PC-9 (cell line): ENCODE results near the gene GATAD2A. TPM values are rescaled to one million over a fixed set of nuclear protein-coding genes. Genes with fewer than 3 reads are reported as not detected.

Source experiments
- BruUV-seq: library from RNA; stranded (reverse); fragments of 400-500 nt; replicated peaks from 2 replicates; lab custom pipeline; 2021; lab: Mats Ljungman, UMichigan
- CTCF ChIA-PET: fragments of 300-600 bp; sonication (Branson Sonifier 250); formaldehyde crosslinking; loops from one replicate; lab custom pipeline; 2022; ENCODE audit warnings: antibody characterized with exemption; lab: Charles Lee
- POLR2A ChIA-PET: fragments of 300-600 bp; sonication (Branson Sonifier 250); formaldehyde crosslinking; loops from one replicate; lab custom pipeline; 2022; ENCODE audit warnings: antibody characterized with exemption; ENCODE audit not compliant: unreplicated experiment; lab: Charles Lee
- DNase-seq, 2 experiments: peaks; one replicate each; pipeline versions ENCODE4 v3.0.0 to v3.0.0-alpha.2; 2015 to 2022; ENCODE audit warnings: mixed read lengths in 1 of 2
- H2AFZ ChIP-seq: fragments of 200-600 bp; sonication (generic); 2 replicates; pipeline ENCODE4 v1.8.1; 2017; ENCODE audit warnings: antibody characterized with exemption
- H3F3A ChIP-seq: fragments of 200-600 bp; sonication (generic); 2 replicates; pipeline ENCODE4 v1.8.1; 2017; ENCODE audit warnings: antibody characterized with exemption, mild to moderate bottlenecking, low read depth; ENCODE audit not compliant: insufficient read depth
- H3K27ac ChIP-seq: fragments of 200-600 bp; sonication (generic); 2 replicates; pipeline ENCODE4 v1.6.1; 2016; ENCODE audit warnings: mixed run types
- H3K27me3 ChIP-seq: fragments of 200-600 bp; sonication (generic); 2 replicates; pipeline ENCODE4 v1.6.1; 2016; ENCODE audit warnings: low read depth, mixed run types; ENCODE audit not compliant: insufficient read depth
- H3K36me3 ChIP-seq: fragments of 200-600 bp; sonication (generic); 2 replicates; pipeline ENCODE4 v1.6.1; 2016; ENCODE audit warnings: low read depth, mixed run types
- H3K4me1 ChIP-seq: fragments of 200-600 bp; sonication (generic); replicated peaks from 2 replicates; pipeline ENCODE4 v1.6.1; 2016; ENCODE audit warnings: mixed run types; ENCODE audit not compliant: insufficient read depth
- H3K4me2 ChIP-seq: fragments of 200-600 bp; sonication (generic); 2 replicates; pipeline ENCODE4 v1.6.1; 2017; ENCODE audit warnings: mixed run types
- H3K4me3 ChIP-seq: fragments of 200-600 bp; sonication (generic); 2 replicates; pipeline ENCODE4 v1.6.1; 2016; ENCODE audit warnings: mixed run types
- H3K79me2 ChIP-seq: fragments of 200-600 bp; sonication (generic); 2 replicates; pipeline ENCODE4 v1.6.1; 2017; ENCODE audit warnings: low read depth, mixed run types
- H3K9me2 ChIP-seq: fragments of 200-600 bp; sonication (generic); 2 replicates; pipeline ENCODE4 v1.8.1; 2017; ENCODE audit warnings: mild to moderate bottlenecking; ENCODE audit not compliant: insufficient read depth
- H3K9me3 ChIP-seq: fragments of 200-600 bp; sonication (generic); 2 replicates; pipeline ENCODE4 v1.8.1; 2016; ENCODE audit warnings: low read depth; ENCODE audit not compliant: insufficient read depth
- H4K20me1 ChIP-seq: fragments of 200-600 bp; sonication (generic); 2 replicates; pipeline ENCODE4 v1.8.1; 2017; ENCODE audit not compliant: insufficient read depth
- CTCF ChIP-seq: fragments of 200-600 bp; sonication (generic); conservative IDR thresholded peaks from 2 replicates; pipeline ENCODE4 v1.6.1; 2017; ENCODE audit warnings: mixed run types, antibody characterized with exemption, mild to moderate bottlenecking, moderate library complexity
- EZH2 ChIP-seq: fragments of 200-600 bp; sonication (generic); IDR thresholded peaks from 2 replicates; pipeline ENCODE4 v1.8.0; 2017; ENCODE audit warnings: antibody characterized with exemption, low read depth
- intact Hi-C: fragments of 100-400 bp; cut with micrococcal nuclease; formaldehyde crosslinking; loops from one replicate; pipeline ENCODE4 v1.10.0; 2022; ENCODE audit not compliant: unreplicated experiment
- total RNA-seq: library from RNA; stranded (reverse); gene quantifications from 2 replicates; pipeline ENCODE4 v1.2.3, GENCODE V29; 2021

GATAD2A gene
- total RNA-seq, 1 experiment from 2014 or later: 129 TPM

GRCh38 chr19:19418555-19419260 lies 13.2 kb downstream of the GATAD2A start:
- BruUV-seq: no TSS peak
- ChIA-PET CTCF (no interaction called here), POLR2A (no interaction called here)
- intact Hi-C loops: no loop called here
- Histone ChIP-seq H3K4me1 (no peaks in the 10 kb centered on the region), H3K27me3 (no peaks in the 10 kb centered on the region), H2AFZ (no peak overlapping the region), H3K79me2 (peaks cover 98% of the 10 kb centered on the region), H3K36me3 (no peaks in the 10 kb centered on the region), H3K27ac (no peak overlapping the region), H3K9me2 (no peaks in the 10 kb centered on the region), H3K4me2 (no peak overlapping the region), H4K20me1 (peaks cover 97% of the 10 kb centered on the region), H3F3A (peaks cover 5% of the 10 kb centered on the region; the same call in 1 of the 2 replicates), H3K4me3 (no peak overlapping the region), H3K9me3 (no peaks in the 10 kb centered on the region)
- no peak for DNase-seq
- no peak for TF ChIP-seq EZH2
- no peak for TF ChIP-seq CTCF

- POLR2A ChIA-PET: no interaction called here
- H4K20me1 ChIP-seq: peaks cover 97% of the 10 kb centered on the region
- no peaks in the 10 kb centered on the region for H3K36me3 ChIP-seq
- no peak overlapping the region for H2AFZ ChIP-seq
- no peaks in the 10 kb centered on the region for H3K4me1 ChIP-seq
- no peaks in the 10 kb centered on the region for H3K9me2 ChIP-seq
- DNase-seq: no peak
- peaks cover 98% of the 10 kb centered on the region for H3K79me2 ChIP-seq
- no peaks in the 10 kb centered on the region for H3K27me3 ChIP-seq
- intact Hi-C loops: no loop called here
- H3K9me3 ChIP-seq: no peaks in the 10 kb centered on the region
- H3F3A ChIP-seq: peaks cover 7% of the 10 kb centered on the region
- no TSS peak for BruUV-seq
- no peak overlapping the region for H3K27ac ChIP-seq
- TF ChIP-seq EZH2 (no peak), CTCF (no peak)
- H3K4me3 ChIP-seq: no peak overlapping the region
- CTCF ChIA-PET: no interaction called here
- no peak overlapping the region for H3K4me2 ChIP-seq
These were observed 15.3 kb downstream of the GATAD2A start for GRCh38 chr19:19420570-19421298.

GRCh38 chr19:19421299-19421696 lies 15.8 kb downstream of the GATAD2A start:
- Histone ChIP-seq H3K36me3 (no peaks in the 10 kb centered on the region), H3K27ac (no peak overlapping the region), H3K79me2 (peaks cover 98% of the 10 kb centered on the region), H3K9me2 (no peaks in the 10 kb centered on the region), H3K4me1 (no peaks in the 10 kb centered on the region), H2AFZ (no peak overlapping the region), H3K4me3 (no peak overlapping the region), H4K20me1 (peaks cover 97% of the 10 kb centered on the region), H3K4me2 (no peak overlapping the region), H3F3A (peaks cover 7% of the 10 kb centered on the region), H3K9me3 (no peaks in the 10 kb centered on the region), H3K27me3 (no peaks in the 10 kb centered on the region)
- ChIA-PET CTCF (no interaction called here), POLR2A (no interaction called here)
- no peak for TF ChIP-seq EZH2
- no peak for TF ChIP-seq CTCF
- intact Hi-C loops: no loop called here
- DNase-seq: no peak
- no TSS peak for BruUV-seq
